Thyroid gland (tissue), 4 donors: Measurements from ENCODE around the gene RREB1.

Experiments used
- CTCF ChIP-seq, 6 experiments: fragments of 200-600 bp in 3 of 6; fragments of 450-650 bp in 3 of 6; sonication (generic) in 3 of 6; IDR thresholded peaks; one replicate each; pipeline ENCODE4 v1.5.1; 2016 to 2019; ENCODE audit warnings: antibody characterized with exemption in 6 of 6, mild to moderate bottlenecking in 2 of 6, inconsistent platforms in 1 of 6, moderate library complexity in 1 of 6
- POLR2A ChIP-seq, 2 donors: fragments of 450-650 bp; IDR thresholded peaks; one replicate each; pipeline ENCODE4 v1.6.1; 2017; ENCODE audit warnings: antibody characterized with exemption in 2 of 2, mild to moderate bottlenecking in 2 of 2, moderate library complexity in 1 of 2

DNA sequence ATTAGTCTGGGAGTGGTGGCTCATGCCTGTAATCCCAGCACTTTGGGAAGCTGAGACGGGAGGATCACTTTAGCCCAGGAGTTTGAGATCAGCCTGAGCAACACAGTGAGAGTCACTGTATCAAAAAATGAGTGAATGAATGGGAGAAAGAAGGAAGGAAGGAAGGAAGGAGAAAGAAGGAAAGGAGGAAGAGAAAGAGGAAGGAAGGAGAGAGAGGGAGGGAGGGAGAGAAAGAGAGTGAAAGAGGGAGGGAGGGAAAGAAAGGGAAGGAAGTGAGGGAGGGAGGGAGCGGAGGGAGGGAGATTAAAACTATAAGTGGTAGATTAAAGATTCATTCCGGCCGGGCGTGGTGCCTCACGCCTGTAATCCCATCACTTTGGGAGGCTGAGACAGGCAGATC is 28.9 kb upstream of the RREB1 start:
- TF ChIP-seq POLR2A (IDR thresholded peaks at IDR 0.05), result no peak
- no peak for TF ChIP-seq CTCF (IDR thresholded peaks at IDR 0.05)
